SK-N-SH treated with all-trans-retinoic acid at 6 μM for 48 hours (cell line): ENCODE measurements around the gene NUP93.

ENCODE experiments used
- CSDC2 ChIP-seq: fragments of 250-450 bp; sonication (Bioruptor Pico); IDR thresholded peaks from 2 replicates; pipeline ENCODE4 v1.5.0; 2020; ENCODE audit warnings: mild to moderate bottlenecking, moderate library complexity
- ISL1 ChIP-seq: fragments of 250-450 bp; sonication (Bioruptor Pico); IDR thresholded peaks from 2 replicates; pipeline ENCODE4 v2.1.2; 2022; ENCODE audit warnings: mild to moderate bottlenecking, moderate library complexity
- ZFP3 ChIP-seq: fragments of 250-450 bp; sonication (Bioruptor Pico); IDR thresholded peaks from 2 replicates; pipeline ENCODE4 v1.5.0; 2020; ENCODE audit warnings: mild to moderate bottlenecking, moderate library complexity

DNA sequence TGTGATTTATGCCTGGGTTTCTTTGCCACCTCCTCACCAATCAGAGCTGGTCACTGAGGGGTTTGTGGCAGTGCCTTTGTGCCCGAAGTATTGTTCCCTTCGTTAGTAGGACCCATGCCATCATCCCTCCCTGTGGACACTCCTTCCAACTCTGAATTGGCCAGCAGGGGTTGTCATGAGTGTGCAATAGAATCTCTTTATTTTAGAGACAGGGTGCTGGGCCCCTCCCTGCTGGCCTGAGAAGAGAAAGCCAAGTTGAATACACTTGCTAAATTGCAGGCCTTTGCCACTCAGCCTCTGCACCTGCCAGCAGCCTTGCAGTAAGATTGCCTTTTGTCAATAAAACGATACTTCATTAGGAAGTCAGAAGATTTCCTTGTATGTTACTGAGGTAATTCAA, 94.4 kb downstream of the NUP93 start:
- TF ChIP-seq ZFP3 (no peak), ISL1 (CRISPR knock-in tag) (no peak), CSDC2 (CRISPR knock-in tag) (no peak)
